ENCODE results near the gene AFP. TPM values are rescaled to one million over a fixed set of nuclear protein-coding genes. Genes with fewer than 3 reads are reported as not detected.

Gene AFP
- total RNA-seq (2016; rRNA removed; fragmentation: Illumina TruSeq; extraction: Trizol) (4,406 and 9,434 TPM in 2 replicates), polyA plus RNA-seq (2011; rRNA removed) (12,657 and 13,105 TPM in 2 replicates), polyA minus RNA-seq (2011; rRNA and poly(A)+ RNA removed; ENCODE audit: low replicate concordance) (1.4 and 2,561 TPM in 2 replicates), Bru-seq, nascent RNA (percentile 100 among the genes with signal in this experiment), BruChase-seq, experiment 1, labeled RNA remaining after a 6-hour chase (percentile 99 among the genes with signal in this experiment), BruChase-seq, experiment 2, labeled RNA remaining after a 2-hour chase (percentile 100 among the genes with signal in this experiment)
- total RNA-seq (2016; cell fraction: cytosol; rRNA removed; fragmentation: Illumina TruSeq; extraction: Trizol; ENCODE audit: low read depth) = 859 and 984 TPM in 2 replicates
- 4,328 and 8,879 TPM in 2 replicates for total RNA-seq (2016; cell fraction: insoluble cytoplasmic fraction; rRNA removed; fragmentation: Illumina TruSeq; extraction: Trizol)
- 1,470 and 1,653 TPM in 2 replicates for total RNA-seq (2016; cell fraction: membrane; rRNA removed; fragmentation: Illumina TruSeq; extraction: Trizol)
- total RNA-seq (2016; cell fraction: nucleus; rRNA removed; fragmentation: Illumina TruSeq; extraction: Trizol) = 6,106 and 7,724 TPM in 2 replicates
- 10,032 and 12,863 TPM in 2 replicates for polyA plus RNA-seq (2011; cell fraction: cytosol; rRNA removed)
- 3,859 and 4,411 TPM in 2 replicates for polyA plus RNA-seq (2011; cell fraction: nucleus; rRNA removed)
- 15,767 and 21,683 TPM in 2 replicates for polyA plus RNA-seq (2012)
- 881 and 929 TPM in 2 replicates for polyA plus RNA-seq (2016; cell fraction: cytosol; fragmentation: Illumina TruSeq; extraction: Trizol; ENCODE audit: low read depth)
- polyA plus RNA-seq (2016; cell fraction: insoluble cytoplasmic fraction; fragmentation: Illumina TruSeq; extraction: Trizol; ENCODE audit: low read depth) = 4,042 and 4,098 TPM in 2 replicates
- polyA plus RNA-seq (2016; cell fraction: membrane; fragmentation: Illumina TruSeq; extraction: Trizol; ENCODE audit: low read depth) = 1,126 and 1,308 TPM in 2 replicates
- 10,518 and 11,638 TPM in 2 replicates for polyA plus RNA-seq (2016; cell fraction: nucleus; fragmentation: Illumina TruSeq; extraction: Trizol; ENCODE audit: insufficient read depth, low read depth)
- polyA minus RNA-seq (2011; cell fraction: cytosol; rRNA and poly(A)+ RNA removed) = 2,774 and 4,050 TPM in 2 replicates
- polyA minus RNA-seq (2011; cell fraction: nucleus; rRNA and poly(A)+ RNA removed) = 1,510 and 2,631 TPM in 2 replicates
- long read RNA-seq, experiment 1, transcript AFP-202 (15 exons, 2,484 nt) = major isoform, 7,711 of 9,821 reads
- long read RNA-seq, experiment 1, transcript AFP-204 (5 exons, 728 nt) = minor isoform, 74 of 9,821 reads
- long read RNA-seq, experiment 1, partial matches to known transcripts = 1,620 of 9,821 reads
- long read RNA-seq, experiment 1, other reads (novel, unspliced or antisense) = 414 of 9,821 reads
- long read RNA-seq, experiment 2, transcript AFP-206 (3 exons, 693 nt) = minor isoform, 5 of 12,423 reads
- long read RNA-seq, experiment 2, transcript AFP-204 (5 exons, 728 nt) = minor isoform, 161 of 12,423 reads
- long read RNA-seq, experiment 2, transcript AFP-202 (15 exons, 2,484 nt) = major isoform, 8,249 of 12,423 reads
- long read RNA-seq, experiment 2, partial matches to known transcripts = 2,845 of 12,423 reads
- long read RNA-seq, experiment 2, other reads (novel, unspliced or antisense) = 1,163 of 12,423 reads

DNA sequence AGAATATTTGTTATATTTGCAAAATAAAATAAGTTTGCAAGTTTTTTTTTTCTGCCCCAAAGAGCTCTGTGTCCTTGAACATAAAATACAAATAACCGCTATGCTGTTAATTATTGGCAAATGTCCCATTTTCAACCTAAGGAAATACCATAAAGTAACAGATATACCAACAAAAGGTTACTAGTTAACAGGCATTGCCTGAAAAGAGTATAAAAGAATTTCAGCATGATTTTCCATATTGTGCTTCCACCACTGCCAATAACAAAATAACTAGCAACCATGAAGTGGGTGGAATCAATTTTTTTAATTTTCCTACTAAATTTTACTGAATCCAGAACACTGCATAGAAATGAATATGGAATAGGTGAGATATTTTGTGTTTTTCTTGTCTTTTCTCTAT, at the start of gene AFP:
AFP (plus strand) TSS at position 238 of the 400 bp plus-strand sequence; CDS start at position 280, 42 bp downstream.
- Histone ChIP-seq H3K79me2 (ENCODE audit: insufficient read depth, low read length) (peaks cover 73% of the 10 kb centered on the region), H3K4me1 (ENCODE audit: insufficient read depth, low read length) (peaks cover 71% of the 10 kb centered on the region), H3K9ac (ENCODE audit: insufficient read depth, low read depth, low read length) (peak within 1 kb of the TSS; percentile 75), H4K20me1 (ENCODE audit: insufficient read depth, low read length) (peaks cover 3% of the 10 kb centered on the region; the same call in 1 of the 2 replicates), H3K4me3 (replicated peaks in 1 of 3; ENCODE audit: insufficient read depth in 1 of 3, low read depth in 2 of 3, low read length in 3 of 3) (peak within 1 kb of the TSS; percentile 68 to 80 (median 70)), H3K27me3 (ENCODE audit: control insufficient read depth in 1 of 2, insufficient read depth in 2 of 2, low read length in 2 of 2) (no peaks in the 10 kb centered on the region), H2AFZ (ENCODE audit: low read length) (no peak within 1 kb of the TSS), H3K9me3 (ENCODE audit: low read length) (no peaks in the 10 kb centered on the region), H3K4me2 (ENCODE audit: low read depth, low read length) (peak within 1 kb of the TSS; percentile 82), H3K36me3 (replicated peaks in 1 of 2; ENCODE audit: control insufficient read depth in 1 of 2, insufficient read depth in 2 of 2, low read length in 2 of 2) (peaks cover 4 to 7% of the 10 kb centered on the region in 2 experiments), H3K27ac (ENCODE audit: extremely low read length, insufficient read depth, low read length) (peak within 1 kb of the TSS; percentile 98)
- ATAC-seq (no peak), FAIRE-seq (no peak), DNase-seq (ENCODE audit: low spot score) (peak; percentile 47)
- ChIA-PET CTCF (ENCODE audit: low intra/inter-chr PET ratio, low total read pairs) (no interaction called here), POLR2A (interaction anchor here (0.7 to 1.1 kb wide), 6 partner anchors 10 to 177 kb away, joined by 3 to 4 read pairs (median 3); partner anchors contain the start of genes ALB and ANKRD17)
- WGBS (ENCODE audit: low lambda C conversion rate) = 4% methylated on average over 1 of the region's 1 CpG
- BruUV-seq (replicated peaks) = no TSS peak
- intact Hi-C loops (cut with micrococcal nuclease; ENCODE audit: unreplicated experiment) = loop anchor here (10.0 kb wide), 1 partner anchor 181 kb away; the partner anchor contains the start of gene ANKRD17
- in situ Hi-C loops (cut with HindIII; ENCODE audit: extremely low pct_ligation_motif_present, low pct_unique_long_range_greater_than_20kb) = no loop called here
- TF ChIP-seq MED13 (CRISPR knock-in tag; IDR thresholded peaks at IDR 0.05) (peak; percentile 94; the same call in 1 of the 2 replicates), SNAPC2 (CRISPR knock-in tag; IDR thresholded peaks at IDR 0.05) (no peak), SOX5 (CRISPR knock-in tag; IDR thresholded peaks at IDR 0.05; ENCODE audit: borderline replicate concordance) (peak; percentile 35; the same call in 1 of the 2 replicates), MLLT10 (CRISPR knock-in tag; IDR thresholded peaks at IDR 0.05) (peak; percentile 32; the same call in 1 of the 2 replicates)
- TF ChIP-seq, protein P1, sequence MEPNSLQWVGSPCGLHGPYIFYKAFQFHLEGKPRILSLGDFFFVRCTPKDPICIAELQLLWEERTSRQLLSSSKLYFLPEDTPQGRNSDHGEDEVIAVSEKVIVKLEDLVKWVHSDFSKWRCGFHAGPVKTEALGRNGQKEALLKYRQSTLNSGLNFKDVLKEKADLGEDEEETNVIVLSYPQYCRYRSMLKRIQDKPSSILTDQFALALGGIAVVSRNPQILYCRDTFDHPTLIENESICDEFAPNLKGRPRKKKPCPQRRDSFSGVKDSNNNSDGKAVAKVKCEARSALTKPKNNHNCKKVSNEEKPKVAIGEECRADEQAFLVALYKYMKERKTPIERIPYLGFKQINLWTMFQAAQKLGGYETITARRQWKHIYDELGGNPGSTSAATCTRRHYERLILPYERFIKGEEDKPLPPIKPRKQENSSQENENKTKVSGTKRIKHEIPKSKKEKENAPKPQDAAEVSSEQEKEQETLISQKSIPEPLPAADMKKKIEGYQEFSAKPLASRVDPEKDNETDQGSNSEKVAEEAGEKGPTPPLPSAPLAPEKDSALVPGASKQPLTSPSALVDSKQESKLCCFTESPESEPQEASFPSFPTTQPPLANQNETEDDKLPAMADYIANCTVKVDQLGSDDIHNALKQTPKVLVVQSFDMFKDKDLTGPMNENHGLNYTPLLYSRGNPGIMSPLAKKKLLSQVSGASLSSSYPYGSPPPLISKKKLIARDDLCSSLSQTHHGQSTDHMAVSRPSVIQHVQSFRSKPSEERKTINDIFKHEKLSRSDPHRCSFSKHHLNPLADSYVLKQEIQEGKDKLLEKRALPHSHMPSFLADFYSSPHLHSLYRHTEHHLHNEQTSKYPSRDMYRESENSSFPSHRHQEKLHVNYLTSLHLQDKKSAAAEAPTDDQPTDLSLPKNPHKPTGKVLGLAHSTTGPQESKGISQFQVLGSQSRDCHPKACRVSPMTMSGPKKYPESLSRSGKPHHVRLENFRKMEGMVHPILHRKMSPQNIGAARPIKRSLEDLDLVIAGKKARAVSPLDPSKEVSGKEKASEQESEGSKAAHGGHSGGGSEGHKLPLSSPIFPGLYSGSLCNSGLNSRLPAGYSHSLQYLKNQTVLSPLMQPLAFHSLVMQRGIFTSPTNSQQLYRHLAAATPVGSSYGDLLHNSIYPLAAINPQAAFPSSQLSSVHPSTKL (CRISPR knock-in tag; IDR thresholded peaks at IDR 0.05) = peak; percentile 52
- TF ChIP-seq, protein P2, sequence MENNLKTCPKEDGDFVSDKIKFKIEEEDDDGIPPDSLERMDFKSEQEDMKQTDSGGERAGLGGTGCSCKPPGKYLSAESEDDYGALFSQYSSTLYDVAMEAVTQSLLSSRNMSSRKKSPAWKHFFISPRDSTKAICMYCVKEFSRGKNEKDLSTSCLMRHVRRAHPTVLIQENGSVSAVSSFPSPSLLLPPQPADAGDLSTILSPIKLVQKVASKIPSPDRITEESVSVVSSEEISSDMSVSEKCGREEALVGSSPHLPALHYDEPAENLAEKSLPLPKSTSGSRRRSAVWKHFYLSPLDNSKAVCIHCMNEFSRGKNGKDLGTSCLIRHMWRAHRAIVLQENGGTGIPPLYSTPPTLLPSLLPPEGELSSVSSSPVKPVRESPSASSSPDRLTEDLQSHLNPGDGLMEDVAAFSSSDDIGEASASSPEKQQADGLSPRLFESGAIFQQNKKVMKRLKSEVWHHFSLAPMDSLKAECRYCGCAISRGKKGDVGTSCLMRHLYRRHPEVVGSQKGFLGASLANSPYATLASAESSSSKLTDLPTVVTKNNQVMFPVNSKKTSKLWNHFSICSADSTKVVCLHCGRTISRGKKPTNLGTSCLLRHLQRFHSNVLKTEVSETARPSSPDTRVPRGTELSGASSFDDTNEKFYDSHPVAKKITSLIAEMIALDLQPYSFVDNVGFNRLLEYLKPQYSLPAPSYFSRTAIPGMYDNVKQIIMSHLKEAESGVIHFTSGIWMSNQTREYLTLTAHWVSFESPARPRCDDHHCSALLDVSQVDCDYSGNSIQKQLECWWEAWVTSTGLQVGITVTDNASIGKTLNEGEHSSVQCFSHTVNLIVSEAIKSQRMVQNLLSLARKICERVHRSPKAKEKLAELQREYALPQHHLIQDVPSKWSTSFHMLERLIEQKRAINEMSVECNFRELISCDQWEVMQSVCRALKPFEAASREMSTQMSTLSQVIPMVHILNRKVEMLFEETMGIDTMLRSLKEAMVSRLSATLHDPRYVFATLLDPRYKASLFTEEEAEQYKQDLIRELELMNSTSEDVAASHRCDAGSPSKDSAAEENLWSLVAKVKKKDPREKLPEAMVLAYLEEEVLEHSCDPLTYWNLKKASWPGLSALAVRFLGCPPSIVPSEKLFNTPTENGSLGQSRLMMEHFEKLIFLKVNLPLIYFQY (CRISPR knock-in tag; IDR thresholded peaks at IDR 0.05; ENCODE audit: borderline replicate concordance) = no peak
